ENCODE measurements around the gene LUC7L3.
"Not testable (repeated sequence)": the region's sequence is repeated elsewhere in the genome, so short reads cannot be mapped to it uniquely, and the experiment has no call there.

LUC7L3 gene

DNA sequence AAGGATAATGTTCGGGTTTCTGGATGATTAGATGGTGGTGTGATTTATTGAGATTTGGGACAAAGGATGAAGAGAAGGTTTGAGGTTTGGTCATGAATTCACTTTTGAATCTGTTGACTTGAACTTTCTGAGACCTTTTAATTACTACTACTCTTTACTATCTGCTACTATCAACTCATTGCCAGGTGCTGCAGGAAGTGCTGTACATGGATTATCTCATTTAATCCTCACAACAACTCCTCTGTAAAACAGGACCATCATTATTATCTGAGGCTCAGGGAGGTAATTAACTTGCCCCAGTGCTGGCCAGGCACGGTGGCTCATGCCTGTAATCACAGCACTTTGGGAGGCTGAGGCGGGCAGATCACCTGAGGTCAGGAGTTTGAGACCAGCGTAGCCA lies 8.8 kb upstream of the LUC7L3 start:
- DNase-seq = no peak

DNA sequence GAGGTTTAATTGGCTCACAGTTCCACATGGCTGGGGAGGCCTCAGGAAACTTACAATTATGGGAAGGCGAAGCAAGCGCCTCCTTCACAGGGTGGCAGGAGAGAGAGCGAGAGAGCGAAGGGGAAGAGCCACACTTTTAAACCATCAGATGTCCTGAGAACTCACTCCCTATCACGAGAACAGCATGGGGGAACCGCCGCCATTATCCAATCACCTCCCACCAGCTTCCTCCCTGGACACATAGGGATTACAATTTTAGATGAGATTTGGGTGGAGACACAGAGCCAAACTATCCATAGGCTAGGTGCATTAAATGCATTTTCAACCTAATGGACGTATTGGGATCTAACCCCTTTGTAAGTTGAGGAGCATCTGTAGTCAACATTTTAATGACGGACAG lies 6.8 kb upstream of the LUC7L3 start:
- DNase-seq = no peak

DNA sequence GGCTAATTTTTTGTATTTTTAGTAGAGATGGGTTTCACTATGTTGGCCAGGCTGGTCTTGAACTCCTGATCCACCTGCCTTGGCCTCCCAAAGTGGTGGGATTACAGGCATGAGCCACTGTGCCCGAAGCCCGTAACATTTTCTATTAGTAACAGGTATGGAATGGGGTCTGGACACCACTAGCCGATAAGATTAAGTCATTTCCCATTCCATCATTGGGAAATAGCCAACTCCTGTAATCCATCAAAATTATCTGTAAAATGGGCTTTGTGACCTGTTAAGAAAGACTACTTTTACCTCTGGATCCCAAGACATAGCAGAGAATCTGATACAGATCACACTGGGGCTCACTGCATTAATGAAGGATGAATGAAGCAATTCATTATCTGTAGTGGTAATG lies 3.9 kb upstream of the LUC7L3 start:
- no peak for DNase-seq

DNA sequence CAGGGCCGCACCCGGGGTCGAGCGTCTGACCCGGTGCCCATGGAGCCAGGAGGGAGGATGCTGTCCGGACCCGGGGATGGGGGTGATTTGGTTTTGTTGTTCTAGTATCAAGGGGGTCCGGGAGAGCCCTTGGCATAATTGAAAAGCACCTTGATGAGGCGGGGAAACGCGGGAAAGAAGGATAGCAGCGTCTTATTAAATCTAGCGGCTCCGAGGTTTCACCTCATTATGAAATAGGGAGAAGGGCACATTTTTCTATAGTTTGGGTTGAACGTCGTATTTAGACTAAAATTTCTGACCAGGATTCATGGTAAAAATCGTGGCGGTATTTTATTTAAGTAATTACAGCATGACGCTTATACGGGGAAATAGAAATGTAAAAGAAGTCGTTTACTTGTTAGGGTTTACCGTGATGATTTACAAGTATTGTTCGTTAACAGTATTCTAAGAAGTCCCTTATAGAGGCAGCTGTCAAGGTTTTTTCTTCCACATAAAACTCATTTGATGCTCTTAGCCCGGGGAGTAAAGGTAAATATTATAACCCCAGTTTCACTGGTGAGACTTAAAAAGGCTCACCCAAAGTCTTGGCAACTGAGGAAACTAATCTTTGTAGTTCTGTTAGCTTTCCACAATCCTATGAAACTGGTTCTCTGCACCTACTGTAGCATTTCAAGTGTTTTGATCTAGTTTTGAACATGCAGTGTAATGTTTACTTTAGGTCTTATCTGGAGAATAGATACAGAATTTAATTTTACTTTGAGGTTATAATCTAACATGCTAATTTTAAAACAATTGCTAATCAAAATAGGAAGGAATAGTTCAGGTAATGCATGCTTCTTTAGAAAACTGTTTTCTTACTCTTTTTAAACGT lies 756 bp downstream of the LUC7L3 start:
- no peak for DNase-seq

DNA sequence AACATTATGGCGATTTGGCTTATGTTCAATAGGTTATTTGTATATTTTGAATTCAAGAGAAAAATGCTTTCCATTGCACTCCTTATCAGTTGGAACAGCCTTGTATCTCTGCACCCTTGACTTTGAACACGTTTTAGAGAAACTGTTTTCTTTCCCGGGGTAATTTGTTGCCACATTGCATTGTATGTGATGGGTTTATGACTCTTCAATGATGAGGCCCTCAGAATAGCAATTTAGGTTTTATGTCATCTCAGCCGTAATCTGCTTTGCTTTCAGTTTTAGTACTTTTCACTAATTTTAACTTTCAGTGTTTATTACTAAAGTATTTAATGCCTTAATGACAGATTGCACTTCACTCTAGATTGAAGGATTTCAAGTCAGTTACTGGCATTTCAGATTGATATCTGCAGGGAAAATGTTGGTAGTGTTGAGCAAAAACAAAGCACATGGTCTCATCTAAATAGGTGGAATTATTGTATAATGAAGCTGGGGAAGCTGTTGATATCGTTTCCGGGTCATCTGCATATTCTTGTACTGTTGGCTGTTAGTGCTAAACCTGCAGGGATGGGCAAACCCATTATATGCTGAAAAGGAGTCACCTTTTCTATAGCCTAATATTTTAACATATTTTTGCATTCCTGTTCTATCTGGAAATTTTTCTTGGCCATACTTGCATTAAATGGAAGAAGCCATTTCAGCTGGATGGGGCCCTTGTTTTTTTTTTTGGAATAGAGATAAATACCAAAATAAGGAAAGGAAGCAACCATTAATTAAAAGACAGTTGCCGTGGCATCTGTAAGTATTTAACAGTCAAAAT lies 2.0 kb downstream of the LUC7L3 start:
- no peak for DNase-seq

DNA sequence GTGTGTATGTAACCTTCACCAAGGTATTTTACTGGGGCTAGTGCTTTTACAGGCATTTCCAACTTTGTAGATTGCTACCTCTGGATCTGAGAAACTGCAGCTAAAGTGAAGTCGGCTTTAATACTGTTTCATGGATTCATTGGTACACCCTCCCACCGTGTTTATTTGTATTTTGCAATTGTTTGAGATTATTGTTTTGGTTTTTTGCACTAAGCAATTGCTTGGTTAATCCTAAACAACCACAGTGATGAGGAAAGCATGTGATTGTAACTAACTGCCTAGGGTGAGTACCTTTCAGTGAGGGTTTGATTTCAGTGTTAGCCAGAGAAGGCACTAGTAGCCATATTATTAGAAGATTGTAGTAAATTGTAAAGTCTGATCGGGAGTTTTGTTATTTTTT lies 3.3 kb downstream of the LUC7L3 start:
- DNase-seq = no peak

DNA sequence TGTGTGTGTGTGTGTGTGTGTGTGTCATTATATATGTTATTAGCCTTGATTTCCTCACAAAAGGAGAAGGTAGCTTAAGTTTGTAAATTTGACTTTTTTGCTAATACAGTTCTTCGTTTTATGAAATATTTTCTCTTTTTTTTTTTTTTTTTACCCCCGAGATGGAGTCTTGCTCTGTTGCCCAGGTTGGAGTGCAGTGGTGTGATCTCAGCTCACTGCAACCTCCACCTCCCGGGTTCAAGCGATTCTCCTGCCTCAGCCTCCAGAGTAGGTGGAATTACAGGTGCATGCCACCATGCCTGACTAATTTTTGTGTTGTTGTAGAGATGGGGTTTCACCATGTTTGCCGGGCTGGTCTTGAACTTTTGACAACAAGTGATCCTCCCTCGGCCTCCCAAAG lies 5.2 kb downstream of the LUC7L3 start:
- DNase-seq = not testable (repeated sequence)

DNA sequence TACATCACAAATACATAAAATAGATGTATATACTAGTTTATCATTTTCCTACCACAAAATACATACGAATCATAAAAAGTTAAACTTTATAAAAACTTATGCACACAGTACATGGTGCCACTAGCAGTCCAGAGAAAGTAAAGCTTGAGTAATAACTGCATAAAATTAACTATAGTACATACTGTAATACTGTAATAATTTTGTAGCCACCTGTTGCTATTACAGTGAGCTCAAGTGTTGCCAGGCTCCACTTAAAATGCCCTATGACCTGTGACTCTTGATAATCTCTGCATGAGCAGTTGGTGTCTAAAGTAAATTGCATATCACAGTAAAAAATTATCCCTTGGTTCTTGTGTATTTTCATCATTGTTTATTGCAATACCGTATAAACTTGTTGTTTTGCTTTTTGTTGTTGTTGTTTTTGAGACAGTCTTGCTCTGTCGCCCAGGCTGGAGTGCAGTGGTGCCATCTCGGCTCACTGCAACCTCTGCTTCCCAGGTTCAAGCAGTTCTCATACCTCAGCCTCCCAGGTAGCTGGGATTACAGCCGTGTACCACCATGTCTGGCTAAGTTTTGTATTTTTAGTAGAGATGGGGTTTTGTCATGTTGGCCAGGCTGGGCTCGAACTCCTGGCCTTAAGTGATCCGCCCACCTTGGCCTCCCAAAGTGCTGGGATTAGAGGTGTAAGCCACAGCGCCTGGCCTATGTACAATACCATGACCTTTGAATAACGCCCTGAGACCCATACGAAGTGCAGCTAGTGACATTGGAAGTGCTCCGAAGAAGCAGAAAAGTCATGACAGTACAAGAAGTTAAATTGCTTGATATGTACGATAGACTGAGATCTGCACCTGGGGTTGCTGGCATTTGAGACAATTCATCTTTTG lies 6.6 kb downstream of the LUC7L3 start:
- no peak for DNase-seq

DNA sequence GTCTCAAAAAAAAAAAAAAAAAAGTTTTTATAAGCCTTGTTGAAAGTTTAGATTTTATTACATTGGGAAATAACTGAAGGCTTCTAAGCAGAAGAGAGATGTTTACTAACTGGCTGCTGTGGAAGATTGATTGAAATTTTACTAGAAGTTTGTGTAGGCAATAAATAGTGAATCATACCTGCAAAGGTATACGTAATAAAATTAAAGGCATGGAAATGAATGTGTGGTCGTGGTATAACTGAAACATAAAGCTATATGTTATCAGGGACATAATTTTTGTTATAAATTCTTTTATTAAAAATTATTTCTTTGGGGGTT lies 8.7 kb downstream of the LUC7L3 start:
- no peak for DNase-seq

DNA sequence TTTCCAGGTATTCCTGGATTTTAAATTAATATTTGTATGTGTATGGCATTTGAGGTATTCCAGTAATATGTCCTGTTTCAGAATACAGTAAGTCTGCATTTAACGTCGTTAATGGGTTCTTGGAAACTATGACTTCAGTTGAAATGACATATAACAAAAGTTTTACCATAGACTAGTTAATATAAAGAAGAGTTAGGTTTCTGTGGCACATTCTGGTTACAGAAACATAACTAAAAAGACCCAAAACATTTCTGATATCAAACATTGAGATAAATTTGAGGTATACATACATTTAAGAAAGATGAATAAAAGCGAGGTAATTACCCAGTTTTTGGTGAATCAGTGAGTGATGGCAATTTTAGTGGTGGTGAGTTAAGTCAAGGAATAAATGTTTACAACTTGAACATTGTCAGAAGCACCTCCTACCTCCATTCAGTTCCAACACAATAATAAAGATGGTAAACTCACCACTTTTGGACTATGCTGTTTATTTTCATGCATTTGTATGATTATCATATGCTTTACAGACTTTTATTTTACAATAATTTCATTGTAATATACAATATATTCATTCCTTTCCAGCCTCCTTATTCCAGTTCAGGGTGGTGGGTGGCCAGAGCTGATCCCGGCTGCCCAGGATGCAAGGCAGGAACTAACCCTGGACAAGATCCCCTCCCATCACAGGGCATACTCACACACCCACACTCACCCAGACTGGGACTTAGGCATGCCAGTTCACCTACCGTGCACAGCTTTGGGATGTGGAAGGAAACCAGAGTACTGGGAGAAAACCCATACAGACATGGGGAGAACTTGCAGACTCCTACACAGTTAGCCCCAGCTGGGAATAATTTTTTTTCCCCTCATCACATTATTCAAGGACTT lies 9.7 kb downstream of the LUC7L3 start:
- DNase-seq = no peak

DNA sequence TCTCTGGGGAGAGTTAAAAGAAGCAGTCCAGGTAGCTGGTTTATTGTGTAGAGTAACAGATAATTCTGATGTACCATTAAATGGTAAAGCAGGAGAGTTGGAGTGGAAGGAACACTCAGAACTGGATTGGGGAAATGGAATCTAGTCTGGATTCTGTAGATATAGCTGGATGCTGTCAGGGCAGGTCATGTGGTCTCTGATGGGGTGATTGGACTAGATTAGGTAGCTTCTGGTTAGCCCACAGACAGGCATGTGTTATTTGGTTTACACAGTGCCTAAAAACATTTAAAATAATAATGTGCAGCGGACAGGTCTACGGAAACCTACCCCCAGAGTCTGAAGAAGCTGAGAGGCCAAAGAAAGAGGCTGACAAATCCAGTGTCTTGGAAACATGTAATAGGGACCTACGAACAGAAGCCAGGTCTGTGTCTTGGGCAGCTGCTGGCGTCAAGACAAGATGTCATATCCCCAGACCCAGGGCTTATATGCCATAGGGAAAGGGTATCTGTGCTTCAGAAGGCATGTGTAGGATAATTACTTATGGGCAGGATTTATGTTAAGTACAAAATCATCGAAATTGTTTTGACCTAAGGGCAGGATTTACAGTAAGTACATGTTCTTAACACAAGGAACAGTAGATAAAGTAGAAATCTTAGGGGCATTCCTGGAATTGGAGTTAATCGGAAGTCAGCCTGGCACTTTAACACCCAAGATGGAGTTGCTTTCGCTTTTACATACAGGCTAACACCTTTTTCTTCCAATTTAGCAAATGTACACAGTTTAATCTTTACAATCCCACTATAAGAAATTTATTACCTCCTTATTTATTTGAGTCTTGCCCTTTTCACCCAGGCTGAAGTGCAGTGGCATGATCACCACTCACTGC lies 12.4 kb downstream of the LUC7L3 start:
- DNase-seq = no peak

DNA sequence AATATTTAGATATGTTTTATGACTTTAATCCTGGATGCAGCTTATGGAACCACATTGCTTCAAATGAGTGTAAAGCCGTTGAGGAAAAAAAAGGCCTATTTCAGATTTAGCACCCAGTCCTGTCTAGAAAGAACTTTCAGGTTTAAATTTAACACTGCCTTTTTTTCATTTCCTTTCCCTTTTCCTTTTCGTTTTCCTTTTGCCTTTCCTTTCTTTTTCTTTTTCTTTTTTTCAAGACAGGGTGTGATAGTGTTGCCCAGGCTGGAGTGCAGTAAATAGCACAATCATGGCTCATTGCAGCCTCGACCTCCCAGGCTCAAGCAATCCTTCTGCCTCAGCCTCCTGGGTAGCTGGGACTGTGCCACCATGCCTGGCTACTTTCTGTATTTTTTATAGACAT lies 15.9 kb downstream of the LUC7L3 start:
- DNase-seq = no peak

DNA sequence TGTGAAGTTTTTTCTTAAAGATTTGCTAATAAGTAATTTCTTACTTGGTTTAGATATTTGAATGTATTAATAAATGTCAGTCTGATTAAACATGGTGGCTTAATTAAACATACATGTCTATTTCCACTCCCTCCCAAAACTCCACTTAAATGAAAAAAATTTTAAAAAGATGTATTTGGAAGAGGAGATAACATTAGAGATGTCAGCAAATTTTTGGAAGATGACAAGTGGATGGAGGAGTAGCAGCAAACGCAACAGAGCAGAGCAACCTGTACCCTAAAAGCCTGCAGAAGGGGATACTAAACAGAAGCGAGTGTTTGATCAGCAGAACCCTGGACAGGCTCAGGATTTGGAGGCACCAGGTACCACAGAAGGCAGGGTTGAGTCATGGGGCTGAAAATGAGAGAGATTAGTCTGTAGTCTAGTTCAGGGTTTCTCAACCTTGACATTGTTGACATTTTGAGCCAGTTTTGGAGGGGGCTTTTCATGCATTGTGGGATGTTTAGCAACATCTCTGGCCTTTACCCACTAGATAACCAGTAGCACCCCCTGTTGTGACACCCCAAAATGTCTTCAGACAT lies 17.8 kb downstream of the LUC7L3 start:
- DNase-seq = no peak

DNA sequence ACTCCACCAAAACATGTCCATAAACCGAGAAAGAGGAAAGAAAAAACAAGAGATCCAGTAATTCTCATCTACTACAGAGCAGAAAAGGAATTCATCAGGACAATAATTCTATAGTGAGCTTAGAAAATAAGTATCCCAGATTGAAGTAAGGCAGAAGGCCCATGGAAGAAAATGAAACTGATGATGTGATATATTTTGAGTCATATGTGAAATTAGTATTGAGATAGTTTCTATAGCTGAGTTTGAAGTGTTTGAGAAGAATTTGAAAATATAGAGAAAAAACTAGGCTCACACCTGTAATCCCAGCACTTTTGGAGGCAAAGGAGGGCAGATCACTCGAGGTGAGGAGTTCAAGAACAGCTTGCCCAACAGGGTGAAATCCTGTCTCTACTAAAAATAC lies 19.7 kb downstream of the LUC7L3 start:
- DNase-seq = no peak

DNA sequence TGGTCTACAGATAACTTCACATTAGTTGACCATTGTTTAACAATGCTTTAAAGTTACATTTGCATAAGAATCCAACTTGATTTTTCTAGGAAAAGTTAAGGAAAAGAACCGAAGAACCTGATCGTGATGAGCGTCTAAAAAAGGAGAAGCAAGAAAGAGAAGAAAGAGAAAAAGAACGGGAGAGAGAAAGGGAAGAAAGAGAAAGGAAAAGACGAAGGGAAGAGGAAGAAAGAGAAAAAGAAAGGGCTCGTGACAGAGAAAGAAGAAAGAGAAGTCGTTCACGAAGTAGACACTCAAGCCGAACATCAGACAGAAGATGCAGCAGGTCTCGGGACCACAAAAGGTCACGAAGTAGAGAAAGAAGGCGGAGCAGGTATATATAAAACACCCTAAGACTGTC lies 26.2 kb downstream of the LUC7L3 start:
- DNase-seq = no peak

DNA sequence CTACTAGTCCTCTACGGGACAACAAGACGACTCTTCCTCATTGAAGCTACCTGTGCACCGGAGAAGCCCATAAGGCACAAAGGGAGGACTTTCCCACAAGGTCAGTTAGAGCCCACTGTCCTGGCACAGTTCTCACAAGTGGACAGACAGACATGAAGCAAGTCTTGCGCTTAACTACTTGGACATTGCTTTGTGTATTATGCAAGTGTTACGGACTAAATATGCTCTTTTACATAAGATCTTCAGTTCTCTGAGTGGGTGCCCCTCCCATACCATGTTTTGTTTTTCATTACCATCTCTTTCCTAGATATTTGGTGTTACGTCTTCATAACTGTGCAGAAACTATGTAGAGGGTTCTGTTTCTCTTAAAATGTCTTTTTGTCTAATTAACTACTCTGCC lies 29.8 kb downstream of the LUC7L3 start:
- no peak for DNase-seq

DNA sequence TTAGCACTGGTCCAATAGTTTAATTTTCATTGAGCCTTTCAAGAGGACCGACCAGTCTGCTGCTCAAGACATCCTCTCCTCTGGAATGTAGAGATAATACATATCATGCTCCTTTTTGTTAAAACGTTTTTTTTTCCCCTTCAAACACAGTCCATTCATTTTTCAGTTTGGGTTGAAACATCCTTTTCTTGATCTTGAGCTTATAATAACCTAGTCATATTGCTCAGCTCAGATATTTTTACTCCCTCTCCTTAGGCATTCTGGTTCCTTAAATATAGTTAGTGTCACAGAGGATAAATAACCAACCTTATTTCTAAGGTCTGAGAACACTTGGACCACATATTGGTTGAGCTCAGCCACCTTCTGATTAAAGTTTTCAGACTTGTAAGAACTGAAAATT lies 35.1 kb downstream of the LUC7L3 start:
- DNase-seq = no peak

DNA sequence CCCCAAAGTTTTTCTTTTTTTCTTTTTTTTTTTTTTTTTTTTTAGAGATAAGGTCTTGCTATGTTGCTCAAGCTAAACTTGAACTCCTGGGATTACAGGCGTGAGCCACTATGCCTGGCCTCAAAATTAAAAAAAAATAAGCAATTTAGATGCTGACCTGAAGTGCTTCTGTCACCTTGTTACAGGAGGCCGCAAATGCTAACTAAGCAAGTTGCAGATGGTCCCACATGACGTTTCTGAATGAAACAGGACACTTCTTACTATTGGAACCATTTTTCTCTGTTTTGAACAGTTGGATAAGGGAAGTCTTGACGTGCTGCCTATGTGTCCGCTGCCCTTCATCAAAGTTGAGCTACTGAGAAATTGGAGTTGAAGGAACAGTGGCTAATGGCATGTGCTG lies 39.1 kb downstream of the LUC7L3 start:
- no peak for DNase-seq

DNA sequence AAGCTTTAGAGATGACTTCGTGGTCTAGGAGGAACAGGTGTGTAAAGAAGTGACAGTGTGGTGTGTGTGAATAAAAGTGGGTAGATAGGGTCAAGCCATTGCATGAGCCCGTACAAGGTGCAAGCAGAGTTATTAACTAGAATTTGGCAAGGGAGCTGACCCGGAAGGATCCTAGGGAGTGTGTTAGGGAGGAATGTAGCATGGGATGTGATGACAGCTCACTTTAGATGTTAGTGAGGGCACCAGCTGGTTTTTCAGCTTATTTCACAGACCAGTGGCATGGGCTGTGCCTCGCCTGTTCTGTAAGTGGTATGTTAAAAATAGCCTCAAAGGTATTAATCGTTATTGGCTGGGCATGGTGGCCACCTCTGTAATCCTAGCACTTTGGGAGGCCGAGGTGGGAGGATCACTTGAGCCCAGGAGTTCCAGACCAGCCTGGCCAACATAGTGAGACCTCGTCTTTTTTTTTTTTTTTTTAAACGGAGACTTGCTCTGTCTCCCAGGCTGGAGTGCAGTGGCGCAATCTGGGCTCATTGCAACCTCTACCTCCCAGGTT lies 39.7 kb downstream of the LUC7L3 start:
- no peak for DNase-seq

DNA sequence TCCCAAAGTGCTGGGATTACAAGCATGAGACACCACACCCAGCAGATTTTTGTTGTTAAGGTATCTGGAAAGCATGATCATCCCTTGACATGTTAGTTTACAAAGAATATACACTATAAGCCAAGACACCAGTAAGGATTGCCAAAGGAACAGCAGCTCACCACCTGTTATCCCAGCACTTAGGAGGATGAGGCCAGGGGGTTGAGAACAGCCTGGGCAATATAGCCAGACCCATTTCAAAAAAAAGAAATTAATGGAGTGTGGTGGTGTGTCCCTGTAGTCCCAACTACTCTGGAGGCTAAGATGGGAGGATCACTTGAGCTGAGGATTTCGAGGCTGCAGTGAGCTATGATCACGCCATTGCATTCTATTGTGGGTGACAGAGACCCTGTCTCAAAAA lies 42.8 kb downstream of the LUC7L3 start:
- no peak for DNase-seq

Data from bone marrow (tissue), 2 donors.